Measurements from ENCODE around the gene TRAPPC1. TPM values are rescaled to one million over a fixed set of nuclear protein-coding genes. Genes with fewer than 3 reads are reported as not detected.
A peak's percentile ranks its signal among the peaks of the same experiment; 100 is the strongest.

The TRAPPC1 gene
- polyA plus RNA-seq, 12 donors: 76.1 to 93.9 (median 82.4) TPM; not detected in 1

- DNase-seq: no peak
Observed at GRCh38 chr17:7946441-7946840, 14.7 kb upstream of the TRAPPC1 start.

DNA sequence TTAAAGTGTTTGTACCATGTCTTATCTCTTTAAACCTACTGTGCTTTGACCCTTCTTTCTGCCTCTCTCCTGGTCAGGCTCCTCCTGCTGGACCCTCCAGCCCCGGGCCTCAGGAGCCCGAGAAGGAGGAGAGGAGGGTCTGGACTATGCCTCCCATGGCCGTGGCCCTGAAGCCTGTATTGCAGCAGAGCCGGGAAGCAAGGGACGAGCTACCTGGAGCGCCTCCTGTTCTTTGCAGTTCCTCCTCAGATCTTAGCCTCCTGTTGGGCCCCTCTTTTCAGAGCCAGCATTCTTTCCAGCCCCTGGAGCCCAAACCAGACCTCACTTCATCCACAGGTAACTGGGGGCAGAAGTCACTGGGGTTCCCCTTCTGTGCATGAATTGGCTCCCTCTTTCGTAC, 13.9 kb upstream of the TRAPPC1 start:
- DNase-seq: no peak

- no peak for DNase-seq
Observed at GRCh38 chr17:7944326-7944725, 12.6 kb upstream of the TRAPPC1 start.

DNA sequence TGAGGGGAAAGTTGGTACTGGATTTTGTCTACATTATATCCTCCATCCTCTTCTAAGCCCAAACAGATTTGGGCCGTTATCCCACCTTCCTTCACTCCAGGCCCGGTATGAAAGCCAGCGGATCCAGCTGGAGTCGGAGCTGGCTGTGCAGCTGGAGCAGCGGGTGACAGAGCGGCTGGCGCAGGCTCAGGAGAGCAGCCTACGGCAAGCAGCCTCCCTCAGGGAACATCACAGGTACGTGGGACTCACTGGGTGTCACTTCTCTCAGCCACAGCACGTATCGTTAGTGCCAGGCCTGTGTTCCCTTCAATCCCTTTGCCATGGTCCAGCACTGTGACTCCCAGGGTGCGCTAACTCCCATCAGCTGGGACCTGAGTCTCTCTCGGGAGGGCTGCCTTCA, 11.5 kb upstream of the TRAPPC1 start:
- DNase-seq: no peak

- no peak for DNase-seq
Observed at GRCh38 chr17:7940743-7941142, 9.0 kb upstream of the TRAPPC1 start.

DNA sequence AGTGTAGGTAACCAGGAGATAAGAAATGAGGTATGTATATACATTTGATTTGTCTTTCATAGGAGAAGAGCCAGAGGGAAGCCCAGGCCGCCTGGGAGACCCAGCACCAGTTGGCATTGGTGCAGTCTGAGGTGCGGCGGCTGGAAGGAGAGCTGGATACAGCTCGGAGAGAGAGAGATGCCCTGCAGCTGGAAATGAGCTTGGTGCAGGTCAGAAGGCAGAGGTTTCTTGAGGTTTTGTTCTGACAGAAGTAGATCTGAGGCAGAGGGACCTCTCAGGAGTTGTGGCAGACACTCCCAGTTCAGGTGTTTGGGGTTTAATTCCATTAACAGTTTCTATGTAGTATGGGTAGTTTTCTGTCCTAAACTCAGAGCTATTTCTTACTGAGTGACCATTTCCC, 8.3 kb upstream of the TRAPPC1 start:
- no peak for DNase-seq

DNA sequence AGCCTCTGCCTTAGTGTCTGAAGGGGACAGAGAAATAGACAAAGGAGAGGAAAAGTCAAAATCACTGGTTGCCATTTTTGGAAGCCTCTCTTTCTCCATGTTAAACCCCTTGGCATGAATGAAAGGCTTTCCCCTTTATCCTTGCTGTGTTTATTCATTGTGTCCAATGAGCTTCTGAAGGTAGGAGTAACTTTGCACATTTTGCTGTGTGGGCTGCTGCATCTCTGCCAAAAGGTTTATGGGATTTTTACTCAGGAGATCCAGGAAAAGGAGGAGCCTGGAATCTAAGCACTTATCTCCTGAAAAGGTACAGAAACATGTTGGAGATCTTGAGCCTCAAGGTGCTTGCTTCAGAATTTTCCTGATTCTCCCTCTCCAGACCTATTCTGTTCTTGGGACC, 4.1 kb upstream of the TRAPPC1 start:
- no peak for DNase-seq

GRCh38 chr17:7932949-7933348, 1.2 kb upstream of the TRAPPC1 start:
- peak; percentile 26 for DNase-seq

DNA sequence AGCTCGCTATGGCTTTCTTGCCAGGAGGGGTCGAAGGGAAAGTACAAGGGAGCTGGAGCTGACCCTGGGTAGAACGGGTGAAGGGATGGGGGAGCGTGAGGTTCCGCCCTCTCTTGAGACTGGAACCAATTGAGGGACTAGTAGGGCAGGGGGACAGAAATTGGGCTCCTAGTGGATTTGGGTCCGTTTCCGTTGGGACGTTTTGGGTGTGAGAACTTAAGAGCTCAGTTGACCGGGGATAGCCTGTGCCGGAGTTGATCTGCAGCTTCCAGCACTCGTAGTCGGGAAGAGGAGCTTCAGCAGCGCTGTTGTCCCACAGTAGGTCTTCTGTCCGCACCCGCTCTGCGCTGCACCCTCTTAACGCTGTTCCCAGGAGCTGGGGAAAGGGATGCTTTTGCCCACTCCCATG, 741 bp upstream of the TRAPPC1 start:
- no peak for DNase-seq

DNA sequence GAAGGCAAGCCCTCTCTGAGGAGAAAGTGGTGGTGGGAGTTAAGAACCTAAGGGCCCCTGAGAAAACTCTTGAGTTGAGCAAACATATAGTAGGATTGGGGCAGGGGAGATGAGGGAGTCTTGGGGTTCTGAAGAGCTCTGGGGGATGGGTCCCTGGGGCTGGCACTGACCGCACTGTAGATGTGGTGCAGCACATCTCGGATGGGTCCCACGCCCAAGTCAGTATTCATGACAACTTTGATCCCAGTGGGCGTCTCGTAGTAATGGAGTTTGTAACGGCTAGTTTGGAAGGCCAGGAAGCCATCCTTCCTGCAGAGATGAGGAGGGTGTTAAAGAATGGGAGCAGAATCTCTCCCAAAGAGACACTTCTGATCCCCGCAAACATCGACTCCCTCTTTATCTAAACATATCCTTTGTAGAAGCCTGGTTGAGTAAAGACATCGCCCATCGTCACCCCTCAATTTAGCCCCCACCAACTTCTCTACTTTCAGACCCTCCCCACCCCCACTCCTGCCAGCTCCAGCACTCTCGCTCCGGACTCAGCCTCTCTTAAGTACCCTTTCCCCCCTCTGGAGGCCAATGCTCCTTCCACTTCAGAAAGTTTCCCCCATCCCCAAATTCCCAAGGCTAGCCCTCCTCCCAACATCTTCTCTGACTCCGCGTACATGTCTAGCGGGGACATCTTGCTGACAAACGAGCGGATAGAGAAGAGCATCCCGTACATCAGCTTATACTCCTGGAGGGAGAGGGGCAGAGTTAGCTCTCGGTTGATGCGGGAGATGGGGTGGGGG, 710 bp downstream of the TRAPPC1 start:
- DNase-seq: no peak

GRCh38 chr17:7929158-7930023, 2.4 kb downstream of the TRAPPC1 start, which contains the start of gene KCNAB3:
KCNAB3 (minus strand) TSS chr17:7929856; CDS start chr17:7929435, 421 bp downstream.
- DNase-seq: peak; percentile 79

GRCh38 chr17:7927596-7927995, 4.2 kb downstream of the TRAPPC1 start:
- DNase-seq: no peak

- peak; percentile 90 for DNase-seq
Observed at GRCh38 chr17:7922845-7923628, 8.7 kb downstream of the TRAPPC1 start.

- DNase-seq: no peak
Observed at GRCh38 chr17:7922269-7922844, 9.4 kb downstream of the TRAPPC1 start.

GRCh38 chr17:7916808-7917207, 14.9 kb downstream of the TRAPPC1 start:
- no peak for DNase-seq

DNA sequence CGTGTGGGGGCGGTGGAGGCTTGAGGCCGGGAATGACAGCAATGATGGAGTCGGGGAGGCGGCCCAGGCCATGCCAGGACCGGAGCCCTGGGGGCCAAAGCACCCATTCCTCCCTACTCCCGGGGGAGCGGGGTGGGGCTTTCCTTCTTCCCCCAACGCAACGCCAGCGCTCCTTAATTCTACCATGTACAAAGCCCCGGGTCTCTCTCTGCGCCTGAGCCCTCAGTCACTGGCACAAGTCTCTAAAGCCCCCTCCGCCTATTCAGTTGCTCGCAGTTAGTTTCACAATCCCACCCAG, 15.4 kb downstream of the TRAPPC1 start:
- no peak for DNase-seq

DNA sequence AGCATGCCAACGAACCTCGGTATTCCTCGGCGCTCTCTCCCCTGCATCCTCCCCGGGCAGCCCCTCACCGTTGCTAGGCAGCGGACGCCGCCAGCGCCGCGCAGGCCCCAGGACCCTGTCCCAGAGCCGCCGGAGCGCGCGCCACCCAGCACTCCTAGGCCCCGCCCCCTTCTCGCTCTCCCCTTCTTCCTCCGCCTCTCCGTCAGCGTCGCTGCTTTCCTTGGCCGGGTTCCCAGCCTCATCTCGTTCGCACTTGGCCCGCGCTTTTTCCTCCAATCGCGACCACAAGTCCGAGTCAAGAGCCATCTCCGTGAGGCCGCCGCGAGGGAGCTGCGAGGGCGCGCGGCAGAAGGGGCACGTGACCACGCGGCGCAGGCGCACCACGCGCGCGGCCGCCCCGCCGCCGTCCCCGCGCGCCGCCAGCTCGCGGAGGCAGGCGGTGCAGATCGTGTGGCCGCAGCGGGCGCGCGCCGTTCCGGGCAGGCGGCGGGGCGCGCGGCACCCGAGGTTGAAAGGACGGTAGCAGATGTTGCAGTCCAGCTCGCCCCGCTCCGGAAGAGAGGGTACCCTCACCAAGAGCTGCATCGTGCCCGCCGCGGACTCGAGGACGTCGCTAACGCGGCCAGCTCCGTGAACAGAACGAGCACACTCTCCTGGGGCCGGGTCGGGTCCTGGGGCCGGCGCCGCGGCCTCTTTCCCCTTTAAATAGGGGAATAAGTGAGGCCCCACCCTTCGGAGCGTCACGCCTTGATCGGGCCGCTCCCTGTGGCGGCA, 15.9 kb downstream of the TRAPPC1 start, which contains the start of gene RNF227:
RNF227 (minus strand) TSS at position 679 of the 774 bp plus-strand sequence; CDS start at position 585, 94 bp downstream.
- peak; percentile 98 for DNase-seq

GRCh38 chr17:7915179-7915610, 16.6 kb downstream of the TRAPPC1 start:
- DNase-seq: no peak

DNA sequence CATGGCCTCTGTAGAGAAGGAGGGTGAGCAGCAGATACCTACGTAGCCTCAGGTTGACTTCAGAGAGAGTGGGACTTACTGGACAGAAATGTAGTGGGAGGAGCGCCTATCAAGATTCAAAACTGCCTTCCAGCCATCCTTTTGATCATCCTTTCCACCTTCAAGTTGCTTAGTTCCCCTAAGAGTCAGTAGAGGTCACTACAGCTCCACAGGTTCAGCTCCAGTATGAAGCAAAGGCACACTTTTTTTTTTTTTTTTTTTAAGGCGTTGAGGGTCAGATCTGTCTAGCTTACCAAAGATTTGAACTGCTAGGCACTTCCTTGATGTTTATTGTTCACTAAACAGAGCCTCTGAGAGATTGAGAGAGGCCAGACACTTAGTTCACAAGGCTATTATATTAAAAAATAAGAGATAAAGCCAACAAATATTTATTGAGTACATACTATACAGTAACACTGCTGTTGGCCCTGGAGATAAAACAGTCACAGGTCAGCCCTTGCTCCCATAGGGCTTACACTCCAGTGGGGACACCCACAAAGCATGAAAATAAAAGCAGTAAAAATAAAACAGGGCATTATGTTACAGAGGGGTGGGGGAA, 18.7 kb downstream of the TRAPPC1 start:
- DNase-seq: no peak

GRCh38 chr17:7911116-7911515, 20.6 kb downstream of the TRAPPC1 start:
- DNase-seq: no peak
